Neural progenitor cell (in vitro differentiated cells): ENCODE results near the gene EIF6.

ENCODE experiments used
- EZH2 ChIP-seq: fragments of 200-600 bp; sonication (generic); IDR thresholded peaks from 2 replicates; pipeline ENCODE4 v1.6.1; 2017; ENCODE audit warnings: antibody characterized with exemption, mild to moderate bottlenecking, moderate library complexity
- TF ChIP-seq, protein P1 (sequence below): fragments of 200-600 bp; sonication (generic); IDR thresholded peaks from 2 replicates; pipeline ENCODE4 v1.5.1; 2017; ENCODE audit warnings: antibody characterized with exemption, mild to moderate bottlenecking

DNA sequence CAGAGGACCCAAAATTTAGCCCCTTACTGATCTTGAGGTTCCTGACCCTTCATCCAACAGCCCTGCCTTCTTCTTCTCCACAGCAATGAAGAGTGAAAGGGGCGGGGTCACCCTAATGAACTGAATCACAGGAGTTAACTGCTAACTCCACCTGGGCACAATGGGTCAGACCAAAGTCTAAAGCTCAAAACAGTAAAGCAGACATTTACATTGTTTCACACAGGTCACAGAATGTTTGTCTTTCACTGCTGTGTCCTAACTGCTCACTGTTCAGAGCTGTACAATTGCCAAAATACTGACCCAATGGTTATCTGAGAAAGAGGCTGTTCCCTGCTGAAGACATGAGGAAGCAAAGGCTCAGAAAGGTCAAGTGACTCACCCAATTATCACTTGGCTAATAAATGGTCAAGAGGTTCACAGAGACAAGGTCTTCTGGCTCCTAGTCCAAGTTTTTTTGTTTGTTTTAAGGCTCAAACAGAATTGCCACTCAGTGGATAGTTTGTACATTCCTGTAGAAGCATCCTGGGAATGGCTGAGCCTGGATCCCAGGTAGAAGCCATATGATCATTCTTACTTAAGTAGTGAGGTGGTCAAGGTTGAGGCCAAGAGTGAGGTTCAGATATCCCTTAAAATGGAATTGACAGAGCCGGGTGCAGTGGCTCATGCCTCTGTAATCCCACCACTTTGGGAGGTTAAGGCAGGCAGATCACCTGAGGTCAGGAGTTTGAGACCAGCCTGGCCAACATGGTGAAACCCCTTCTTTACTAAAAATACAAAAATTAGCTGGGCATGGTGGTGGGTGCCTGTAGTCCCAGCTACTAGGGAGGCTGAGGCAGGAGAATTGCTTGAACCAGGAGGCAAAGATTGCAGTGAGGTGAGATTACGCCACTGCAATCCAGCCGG is 42.8 kb upstream of the EIF6 start:
- TF ChIP-seq, protein P1, sequence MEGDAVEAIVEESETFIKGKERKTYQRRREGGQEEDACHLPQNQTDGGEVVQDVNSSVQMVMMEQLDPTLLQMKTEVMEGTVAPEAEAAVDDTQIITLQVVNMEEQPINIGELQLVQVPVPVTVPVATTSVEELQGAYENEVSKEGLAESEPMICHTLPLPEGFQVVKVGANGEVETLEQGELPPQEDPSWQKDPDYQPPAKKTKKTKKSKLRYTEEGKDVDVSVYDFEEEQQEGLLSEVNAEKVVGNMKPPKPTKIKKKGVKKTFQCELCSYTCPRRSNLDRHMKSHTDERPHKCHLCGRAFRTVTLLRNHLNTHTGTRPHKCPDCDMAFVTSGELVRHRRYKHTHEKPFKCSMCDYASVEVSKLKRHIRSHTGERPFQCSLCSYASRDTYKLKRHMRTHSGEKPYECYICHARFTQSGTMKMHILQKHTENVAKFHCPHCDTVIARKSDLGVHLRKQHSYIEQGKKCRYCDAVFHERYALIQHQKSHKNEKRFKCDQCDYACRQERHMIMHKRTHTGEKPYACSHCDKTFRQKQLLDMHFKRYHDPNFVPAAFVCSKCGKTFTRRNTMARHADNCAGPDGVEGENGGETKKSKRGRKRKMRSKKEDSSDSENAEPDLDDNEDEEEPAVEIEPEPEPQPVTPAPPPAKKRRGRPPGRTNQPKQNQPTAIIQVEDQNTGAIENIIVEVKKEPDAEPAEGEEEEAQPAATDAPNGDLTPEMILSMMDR, result no peak
- no peak for TF ChIP-seq EZH2
